GM18520 (cell line): ENCODE data around the gene SULT2A1.
"Not testable (repeated sequence)": the region's sequence is repeated elsewhere in the genome, so short reads cannot be mapped to it uniquely, and the experiment has no call there.

Source experiments
- ATAC-seq: cut with Tn5 transposase; IDR thresholded peaks from one replicate; pipeline ENCODE4 v1.9.1; 2021; ENCODE audit not compliant: unreplicated experiment

The SULT2A1 gene, protein sequence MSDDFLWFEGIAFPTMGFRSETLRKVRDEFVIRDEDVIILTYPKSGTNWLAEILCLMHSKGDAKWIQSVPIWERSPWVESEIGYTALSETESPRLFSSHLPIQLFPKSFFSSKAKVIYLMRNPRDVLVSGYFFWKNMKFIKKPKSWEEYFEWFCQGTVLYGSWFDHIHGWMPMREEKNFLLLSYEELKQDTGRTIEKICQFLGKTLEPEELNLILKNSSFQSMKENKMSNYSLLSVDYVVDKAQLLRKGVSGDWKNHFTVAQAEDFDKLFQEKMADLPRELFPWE

GRCh38 chr19:47886010-47886559 lies at the start of gene SULT2A1:
SULT2A1 (minus strand) TSS chr19:47886315; CDS start chr19:47886257, 58 bp downstream.
- no peak for ATAC-seq

DNA sequence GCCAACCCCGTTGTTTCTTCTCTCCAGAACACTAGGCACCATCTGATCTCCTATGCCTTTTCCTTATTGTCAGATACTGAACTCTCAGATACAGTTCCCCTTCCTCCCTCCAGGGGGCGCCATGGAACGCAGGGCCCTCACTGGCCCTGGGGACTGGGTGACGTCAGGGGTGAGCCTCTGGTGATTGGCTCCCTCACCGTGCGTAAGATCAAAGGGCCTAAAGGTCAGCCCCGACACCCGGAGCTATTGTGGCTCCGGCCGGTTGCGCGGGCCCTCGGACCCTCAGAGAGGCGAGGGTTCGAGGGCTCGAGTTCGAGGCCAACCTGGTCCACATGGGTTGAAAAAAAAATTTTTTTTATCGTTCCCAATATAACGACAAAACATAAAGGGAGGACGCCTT lies 42.5 kb upstream of the SULT2A1 start:
- ATAC-seq, result not testable (repeated sequence)

- not testable (repeated sequence) for ATAC-seq
These were observed 34.0 kb upstream of the SULT2A1 start for GRCh38 chr19:47920107-47920506.

DNA sequence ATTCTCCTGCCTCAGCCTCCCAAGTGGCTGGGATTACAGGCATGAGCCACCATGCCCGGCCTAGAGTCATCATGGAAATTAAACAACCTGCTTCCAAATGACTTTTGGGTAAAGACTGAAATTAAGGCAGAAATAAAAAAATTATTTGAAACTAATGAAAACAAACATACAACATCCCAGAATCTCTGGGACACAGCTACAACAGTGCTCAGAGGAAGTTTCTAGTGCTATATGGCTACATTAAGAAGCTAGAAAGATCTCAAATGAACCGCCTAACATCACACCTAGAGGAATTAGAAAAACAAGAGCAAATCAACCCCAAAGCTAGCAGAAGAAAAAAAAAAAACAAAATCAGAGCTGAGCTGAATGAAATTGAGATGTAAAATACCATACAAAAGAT lies 24.1 kb upstream of the SULT2A1 start:
- ATAC-seq, result not testable (repeated sequence)

- ATAC-seq, result not testable (repeated sequence)
These were observed 23.2 kb upstream of the SULT2A1 start for GRCh38 chr19:47909350-47909749.

- no peak for ATAC-seq
These were observed 15.3 kb upstream of the SULT2A1 start for GRCh38 chr19:47901370-47901769.

DNA sequence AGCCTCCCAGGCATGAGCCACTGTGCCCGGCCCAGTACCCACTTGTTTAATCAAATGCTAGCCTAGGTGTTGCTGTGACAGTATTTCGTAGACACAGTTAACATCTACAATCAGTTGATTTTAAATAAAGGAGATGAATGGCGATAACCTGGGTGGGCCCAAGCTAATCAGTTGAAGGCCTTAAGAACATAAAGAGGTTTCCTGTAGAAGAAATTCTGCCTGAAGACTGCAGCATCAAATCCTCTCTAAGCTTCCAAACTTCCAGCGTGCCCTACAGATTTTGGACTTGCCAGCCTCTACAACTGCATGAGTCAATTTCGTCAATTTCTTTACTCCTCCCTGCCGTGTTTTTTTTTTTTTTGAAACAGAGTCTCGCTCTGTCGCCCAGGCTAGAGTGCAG lies 13.2 kb upstream of the SULT2A1 start:
- ATAC-seq, result no peak

- no peak for ATAC-seq
These were observed 11.7 kb upstream of the SULT2A1 start for GRCh38 chr19:47897861-47898260.

DNA sequence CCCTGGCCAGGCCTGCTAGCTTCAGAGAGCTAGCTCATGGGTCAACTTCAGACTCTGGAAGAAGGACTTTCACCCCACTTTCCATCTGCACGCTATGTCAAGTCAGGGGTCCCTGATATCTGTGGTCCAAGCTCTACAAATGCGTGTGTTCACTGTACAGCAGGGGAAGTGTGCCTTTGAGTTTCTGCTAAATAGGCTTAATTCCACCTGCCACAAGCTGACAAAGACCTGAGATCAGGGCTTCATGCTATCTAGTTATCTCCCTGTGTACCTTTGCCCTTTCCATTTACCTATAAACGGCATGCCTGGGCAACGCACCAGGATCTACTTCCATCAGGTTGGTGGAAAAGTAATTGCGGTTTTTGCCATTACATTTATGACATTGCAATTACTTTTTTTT lies 10.7 kb upstream of the SULT2A1 start:
- ATAC-seq, result no peak

GRCh38 chr19:47896019-47896418 lies 9.9 kb upstream of the SULT2A1 start:
- ATAC-seq, result no peak

DNA sequence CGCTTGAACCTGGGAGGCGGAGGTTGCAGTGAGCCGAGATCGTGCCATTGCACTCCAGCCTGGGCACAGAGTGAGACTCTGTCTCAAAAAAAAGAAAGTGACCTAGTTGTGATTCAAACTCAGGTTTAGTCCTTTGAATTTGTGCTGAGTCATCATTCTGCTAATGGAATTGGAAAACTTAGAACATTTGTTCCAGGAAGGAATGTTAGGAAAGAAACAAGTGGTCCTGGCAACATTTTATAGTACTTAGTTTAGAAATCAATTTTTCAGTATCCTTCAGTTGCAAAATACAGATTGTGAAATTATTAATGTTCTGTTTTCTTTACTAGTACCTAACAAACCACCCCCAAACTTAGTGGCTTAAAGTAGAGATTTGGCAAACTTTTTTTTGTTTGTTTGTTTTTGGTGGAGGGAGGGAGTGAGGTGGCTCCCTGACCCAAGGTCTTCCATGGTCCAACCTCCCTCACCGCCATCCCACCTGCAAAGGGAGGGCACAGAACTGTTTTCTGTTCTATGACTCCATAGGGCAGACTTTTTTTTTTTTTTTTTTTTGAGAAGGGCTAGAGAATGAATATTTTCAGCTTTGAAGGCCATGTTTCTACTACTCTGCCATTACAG lies 9.2 kb upstream of the SULT2A1 start:
- no peak for ATAC-seq

DNA sequence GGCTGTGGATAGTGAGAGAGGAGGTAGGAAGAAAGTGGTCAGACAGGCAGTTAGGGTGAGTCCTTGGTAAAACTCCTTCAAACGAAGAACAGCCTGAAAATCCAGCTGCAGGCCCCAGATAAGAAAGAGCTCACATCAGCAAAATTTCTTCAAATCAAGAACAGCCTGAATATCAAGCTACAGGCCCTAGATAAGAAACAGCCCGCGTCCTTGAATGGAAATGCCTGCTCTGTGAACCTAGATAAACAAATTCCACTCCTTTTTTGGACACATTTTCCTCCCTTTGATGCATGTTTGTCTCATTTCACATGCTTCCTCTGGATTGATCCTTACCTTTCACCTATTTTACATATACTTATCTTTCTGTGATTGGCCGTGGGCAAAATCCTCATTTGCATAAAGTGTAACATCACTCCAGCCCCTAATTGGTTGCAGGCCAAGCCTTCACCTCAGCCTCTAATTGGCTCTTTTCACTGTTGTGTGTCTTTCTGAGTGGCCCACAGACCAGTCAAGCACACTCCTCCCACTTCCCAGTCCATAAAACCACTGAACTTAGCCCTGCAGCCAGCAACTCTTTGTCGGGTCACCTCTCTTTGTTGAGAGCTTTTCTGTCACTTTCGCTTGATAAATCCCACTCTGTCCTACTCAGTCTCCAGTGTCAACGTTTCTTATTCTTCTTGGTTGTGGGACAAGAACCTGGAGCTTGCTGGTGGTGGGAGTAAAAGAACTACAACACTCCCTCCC lies 6.0 kb upstream of the SULT2A1 start:
- no peak for ATAC-seq

DNA sequence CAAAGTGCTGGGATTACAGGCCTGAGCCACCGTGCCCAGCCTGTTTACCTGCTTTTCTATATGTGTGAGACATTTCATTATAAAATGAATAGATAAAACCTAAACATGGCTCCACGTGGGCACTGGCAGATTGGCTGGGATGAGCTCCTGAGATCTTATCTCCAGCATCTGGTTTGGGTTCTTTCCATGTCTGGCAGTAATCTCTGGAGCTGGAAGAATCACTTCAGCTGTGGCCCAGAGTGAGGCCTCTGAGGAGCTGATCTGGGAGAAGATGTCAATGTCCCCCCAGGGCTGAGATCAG lies 5.5 kb upstream of the SULT2A1 start:
- ATAC-seq, result no peak

GRCh38 chr19:47890865-47891621 lies 4.9 kb upstream of the SULT2A1 start:
- ATAC-seq, result no peak

- ATAC-seq, result no peak
These were observed 1.1 kb downstream of the SULT2A1 start for GRCh38 chr19:47885067-47885463.

- ATAC-seq, result no peak
These were observed 3.2 kb downstream of the SULT2A1 start for GRCh38 chr19:47882890-47883289.

DNA sequence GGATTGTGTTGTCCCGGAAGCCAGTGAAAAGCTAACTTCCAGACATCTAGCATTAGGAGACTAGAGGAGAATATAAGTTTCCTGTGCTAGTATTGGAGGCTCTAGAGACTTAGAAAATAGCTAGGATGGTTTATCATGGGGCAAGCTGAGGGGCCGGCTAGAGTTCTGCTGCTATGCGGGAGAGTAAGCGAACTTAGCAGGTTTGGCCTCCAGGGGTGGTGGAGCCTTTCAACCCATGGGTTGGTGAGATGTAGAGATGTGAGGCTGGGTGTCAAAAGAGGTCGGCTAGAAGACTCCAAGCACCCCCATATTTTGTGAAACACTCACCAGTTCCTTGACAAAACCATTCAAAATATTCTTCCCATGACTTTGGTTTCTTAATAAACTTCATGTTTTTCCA lies 4.4 kb downstream of the SULT2A1 start:
- no peak for ATAC-seq

DNA sequence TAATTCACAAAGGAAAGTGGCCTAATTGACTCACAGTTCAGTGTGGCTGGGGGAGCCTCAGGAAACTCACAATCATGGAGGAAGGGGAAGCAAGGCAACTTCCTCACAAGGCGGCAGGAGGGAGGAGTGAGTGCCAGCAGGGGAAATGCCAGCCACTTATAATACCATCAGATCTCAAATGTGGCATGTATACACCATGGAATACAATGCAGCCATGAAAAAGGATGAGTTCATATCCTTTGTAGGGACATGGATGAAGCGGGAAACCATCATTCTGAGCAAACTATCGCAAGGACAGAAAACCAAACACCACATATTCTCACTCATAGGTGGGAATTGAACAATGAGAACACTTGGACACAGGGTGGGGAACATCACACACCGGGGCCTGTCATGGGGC lies 6.7 kb downstream of the SULT2A1 start:
- ATAC-seq, result not testable (repeated sequence)

DNA sequence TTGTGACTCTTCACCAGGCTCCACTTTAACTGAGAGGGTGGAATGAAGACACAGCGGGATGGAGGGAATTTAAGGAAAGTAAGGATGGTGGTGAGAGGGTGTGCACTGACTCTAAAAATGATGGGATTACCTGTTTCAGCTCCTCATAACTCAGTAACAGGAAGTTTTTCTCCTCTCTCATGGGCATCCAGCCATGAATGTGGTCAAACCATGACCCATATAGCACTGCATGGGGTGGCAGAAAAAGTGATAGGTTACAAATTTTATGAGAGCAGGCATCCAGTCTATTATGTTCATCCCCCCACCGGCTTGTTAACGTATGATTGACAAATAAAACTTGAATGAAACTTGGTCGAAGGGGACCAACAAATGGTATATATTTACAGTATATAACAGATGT lies 7.2 kb downstream of the SULT2A1 start:
- ATAC-seq, result no peak

GRCh38 chr19:47865166-47865565 lies 20.9 kb downstream of the SULT2A1 start:
- no peak for ATAC-seq

GRCh38 chr19:47863514-47863936 lies 22.6 kb downstream of the SULT2A1 start:
- ATAC-seq, result no peak
